ENCODE results near the gene MAP4K4. TPM values are rescaled to one million over a fixed set of nuclear protein-coding genes. Genes with fewer than 3 reads are reported as not detected.

MAP4K4 gene
- total RNA-seq, 1 experiment from 2014 or later: 2.7 TPM

DNA sequence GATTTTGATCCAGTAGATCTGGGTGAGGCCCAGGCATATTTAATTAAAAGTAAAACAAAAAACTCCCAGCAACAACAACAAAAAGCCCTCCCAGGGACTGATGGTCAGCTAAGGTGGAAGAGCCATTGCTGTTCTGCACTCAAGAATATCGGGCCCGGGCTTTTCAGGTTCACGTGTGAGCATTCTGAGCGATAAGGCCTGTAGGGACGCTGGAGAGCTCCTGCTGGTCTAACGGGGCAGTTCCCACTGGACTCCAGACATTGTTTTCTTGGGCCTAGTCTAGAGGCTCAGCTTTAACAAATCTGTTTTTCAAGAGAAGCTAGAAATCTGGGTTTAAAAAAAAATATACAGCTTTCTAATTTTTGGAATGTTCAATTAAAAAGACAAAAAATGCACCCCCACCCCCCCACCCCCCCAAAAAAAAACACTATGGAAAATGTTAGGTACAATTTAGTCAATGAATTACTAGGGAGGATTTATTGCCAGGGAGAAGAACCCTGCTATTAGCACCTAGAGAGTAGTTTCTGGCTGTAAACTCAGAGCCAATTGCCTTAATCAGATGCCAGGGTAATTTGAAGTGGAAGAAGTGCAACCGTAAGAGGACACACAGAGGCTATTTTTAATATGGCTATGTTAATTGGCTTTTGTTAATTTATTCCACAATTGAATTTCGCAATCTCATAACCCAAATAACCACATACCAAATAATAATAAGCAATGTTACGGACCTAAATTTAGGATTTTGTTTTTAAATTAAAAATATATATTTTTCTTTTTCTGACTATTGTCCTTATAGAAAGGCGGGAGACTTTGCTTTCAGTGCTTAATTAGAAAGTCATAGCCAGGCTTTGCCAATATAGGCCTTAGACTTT, 78.9 kb downstream of the MAP4K4 start:
- 0 out of 2 replicates have a peak, but pooled peaks cover 4% of the 10 kb centered on the region for H4K20me1 ChIP-seq (ENCODE audit: insufficient read depth, low read depth, low read length)

DNA sequence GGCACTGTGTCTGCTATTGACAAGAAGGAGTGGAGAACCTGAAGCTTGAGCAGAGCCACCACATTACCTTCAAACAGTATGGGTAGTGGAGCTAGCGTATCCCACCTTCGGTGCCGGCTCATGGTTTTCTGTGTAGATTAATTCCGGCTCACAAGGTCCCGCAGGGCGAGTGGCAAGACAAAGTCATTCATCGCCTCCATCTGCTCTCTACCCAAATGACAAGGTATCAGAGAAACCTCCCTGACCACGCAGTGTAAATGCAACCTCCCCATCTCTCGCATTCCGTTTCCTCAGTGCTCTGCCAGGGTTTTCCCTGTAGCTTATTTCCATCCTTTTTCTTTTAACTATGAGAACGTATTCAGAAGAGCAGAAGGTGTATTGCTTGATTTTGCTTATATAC, 79.8 kb downstream of the MAP4K4 start:
- Histone ChIP-seq H3K9me3 (ENCODE audit: low read length) (no peaks in the 10 kb centered on the region), H3K27ac (ENCODE audit: low read length) (no peak overlapping the region), H3K4me1 (ENCODE audit: low read length) (no peaks in the 10 kb centered on the region; the same call in 1 of the 2 replicates), H3K36me3 (ENCODE audit: insufficient read depth, low read length) (no peaks in the 10 kb centered on the region), H3K4me3 (ENCODE audit: low read length) (no peak overlapping the region), H3K27me3 (ENCODE audit: low read length) (no peaks in the 10 kb centered on the region), H3K9me2 (replicated peaks; ENCODE audit: insufficient read depth, low read length) (no peaks in the 10 kb centered on the region), H3K4me2 (ENCODE audit: low read depth, low read length, poor library complexity, severe bottlenecking) (no peak overlapping the region), H3K9ac (ENCODE audit: low read length) (no peak overlapping the region), H2AFZ (ENCODE audit: low read length) (no peak overlapping the region), H4K20me1 (ENCODE audit: insufficient read depth, low read depth, low read length) (0 out of 2 replicates have a peak, but pooled peaks cover 4% of the 10 kb centered on the region), H3K79me2 (ENCODE audit: low read length) (no peaks in the 10 kb centered on the region)
- no peak for DNase-seq

More for the DNA sequence above, 78.9 kb downstream of the MAP4K4 start:
- H3K79me2 ChIP-seq (ENCODE audit: low read length): no peaks in the 10 kb centered on the region
- H3K27ac ChIP-seq (ENCODE audit: low read length): no peak overlapping the region
- H3K9ac ChIP-seq (ENCODE audit: low read length): no peak overlapping the region
- no peaks in the 10 kb centered on the region for H3K9me2 ChIP-seq (replicated peaks; ENCODE audit: insufficient read depth, low read length)
- H3K4me2 ChIP-seq (ENCODE audit: low read depth, low read length, poor library complexity, severe bottlenecking): no peak overlapping the region
- no peaks in the 10 kb centered on the region for H3K27me3 ChIP-seq (ENCODE audit: low read length)
- H3K36me3 ChIP-seq (ENCODE audit: insufficient read depth, low read length): no peaks in the 10 kb centered on the region
- no peaks in the 10 kb centered on the region for H3K9me3 ChIP-seq (ENCODE audit: low read length)
- H3K4me1 ChIP-seq (ENCODE audit: low read length): no peaks in the 10 kb centered on the region; the same call in 1 of the 2 replicates
- no peak for DNase-seq
- H3K4me3 ChIP-seq (ENCODE audit: low read length): no peak overlapping the region
- no peak overlapping the region for H2AFZ ChIP-seq (ENCODE audit: low read length)

DNA sequence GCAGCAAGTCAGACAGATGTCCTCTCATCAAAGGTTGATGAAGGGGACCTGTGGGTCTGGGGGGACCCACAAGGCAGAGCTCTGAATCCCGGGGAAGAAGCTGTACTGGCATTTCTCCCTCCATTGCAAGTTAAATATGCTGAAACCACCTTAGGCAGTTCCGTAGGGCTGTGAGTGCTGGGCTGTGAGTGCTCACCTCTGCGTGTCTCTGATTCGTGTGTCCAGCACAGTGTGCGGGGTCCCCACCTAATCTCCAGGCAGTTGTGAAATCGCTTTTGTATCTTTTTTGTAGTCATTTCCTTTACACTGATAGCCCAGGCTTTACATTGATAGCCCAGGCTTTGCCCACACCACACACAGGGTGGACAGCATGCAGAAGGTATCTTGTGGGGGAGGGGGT, 80.6 kb downstream of the MAP4K4 start:
- Histone ChIP-seq H3K9me2 (replicated peaks; ENCODE audit: insufficient read depth, low read length) (no peaks in the 10 kb centered on the region), H2AFZ (ENCODE audit: low read length) (no peak overlapping the region), H3K4me1 (ENCODE audit: low read length) (no peaks in the 10 kb centered on the region; the same call in 1 of the 2 replicates), H3K9me3 (ENCODE audit: low read length) (no peaks in the 10 kb centered on the region), H3K27me3 (ENCODE audit: low read length) (no peaks in the 10 kb centered on the region), H3K36me3 (ENCODE audit: insufficient read depth, low read length) (no peaks in the 10 kb centered on the region), H3K27ac (ENCODE audit: low read length) (no peak overlapping the region), H3K9ac (ENCODE audit: low read length) (no peak overlapping the region), H3K79me2 (ENCODE audit: low read length) (no peaks in the 10 kb centered on the region), H3K4me2 (ENCODE audit: low read depth, low read length, poor library complexity, severe bottlenecking) (no peak overlapping the region), H4K20me1 (ENCODE audit: insufficient read depth, low read depth, low read length) (0 out of 2 replicates have a peak, but pooled peaks cover 4% of the 10 kb centered on the region), H3K4me3 (ENCODE audit: low read length) (no peak overlapping the region)
- no peak for DNase-seq

DNA sequence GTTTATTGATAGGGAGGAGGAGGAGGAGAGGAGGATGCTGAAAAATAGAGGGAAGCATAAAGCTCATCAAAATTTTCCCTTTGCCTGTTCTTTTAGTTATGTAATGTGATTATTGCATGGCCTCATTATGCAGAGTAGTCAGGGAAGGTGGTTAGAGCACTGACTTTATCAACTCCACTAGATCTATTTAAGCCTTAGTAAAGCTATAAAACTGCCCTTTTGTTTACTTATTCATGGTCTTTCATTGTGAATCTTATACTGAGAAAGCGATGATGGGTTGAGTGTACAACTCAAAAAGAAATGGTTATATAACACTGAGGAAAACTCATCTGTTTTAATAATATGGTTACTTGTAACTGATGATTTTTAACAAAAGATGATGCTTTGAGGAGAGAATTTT, 81.7 kb downstream of the MAP4K4 start:
- Histone ChIP-seq H3K79me2 (ENCODE audit: low read length) (no peaks in the 10 kb centered on the region), H3K9me2 (replicated peaks; ENCODE audit: insufficient read depth, low read length) (no peaks in the 10 kb centered on the region), H3K9ac (ENCODE audit: low read length) (no peak overlapping the region), H3K27me3 (ENCODE audit: low read length) (no peaks in the 10 kb centered on the region), H3K27ac (ENCODE audit: low read length) (no peak overlapping the region), H4K20me1 (ENCODE audit: insufficient read depth, low read depth, low read length) (0 out of 2 replicates have a peak, but pooled peaks cover 4% of the 10 kb centered on the region), H3K4me1 (ENCODE audit: low read length) (no peaks in the 10 kb centered on the region; the same call in 1 of the 2 replicates), H3K4me3 (ENCODE audit: low read length) (no peak overlapping the region), H3K9me3 (ENCODE audit: low read length) (no peaks in the 10 kb centered on the region), H3K36me3 (ENCODE audit: insufficient read depth, low read length) (no peaks in the 10 kb centered on the region), H3K4me2 (ENCODE audit: low read depth, low read length, poor library complexity, severe bottlenecking) (no peak overlapping the region), H2AFZ (ENCODE audit: low read length) (no peak overlapping the region)
- DNase-seq: no peak

DNA sequence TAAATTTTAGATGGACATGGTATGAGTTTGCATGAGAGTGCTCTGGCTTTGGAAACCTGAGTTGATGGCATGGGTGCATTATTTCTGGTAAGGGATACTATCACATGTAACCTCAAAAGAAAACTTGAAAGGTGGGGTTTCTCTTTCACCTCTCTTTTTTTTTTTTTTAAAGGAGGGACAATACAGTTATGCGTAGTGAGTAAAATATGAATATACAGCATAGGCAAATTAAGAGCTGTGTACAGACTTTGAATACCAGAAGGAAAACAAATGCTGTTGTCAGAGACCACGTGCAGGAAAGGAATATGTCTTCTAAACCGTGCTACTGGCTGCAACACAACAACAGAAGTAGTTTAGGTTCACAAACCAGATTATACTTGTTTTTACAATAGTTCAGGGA, 82.1 kb downstream of the MAP4K4 start:
- Histone ChIP-seq H3K4me2 (ENCODE audit: low read depth, low read length, poor library complexity, severe bottlenecking) (no peak overlapping the region), H3K4me1 (ENCODE audit: low read length) (no peaks in the 10 kb centered on the region; the same call in 1 of the 2 replicates)

DNA sequence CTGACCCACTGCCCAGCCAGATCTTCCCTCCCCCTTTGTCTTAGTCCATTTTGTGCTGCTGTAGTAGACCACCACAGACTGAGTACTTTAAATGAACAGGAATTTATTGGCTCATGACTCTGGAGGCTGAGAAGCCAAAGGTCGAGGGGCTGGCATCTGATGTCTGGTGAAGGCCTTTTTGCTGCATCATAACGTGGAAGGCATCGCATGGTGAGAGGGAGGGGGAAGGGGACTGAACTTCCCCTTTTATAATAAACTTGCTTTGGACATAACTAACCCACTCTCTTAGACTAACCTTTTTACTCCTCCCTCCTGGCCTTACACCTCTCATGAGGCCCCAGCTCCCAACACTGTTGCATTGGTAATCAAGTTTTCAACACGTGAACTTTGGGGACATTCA, 83.8 kb downstream of the MAP4K4 start:
- H3K27ac ChIP-seq (ENCODE audit: low read length): no peak overlapping the region

More for the DNA sequence above, 82.1 kb downstream of the MAP4K4 start:
- no peaks in the 10 kb centered on the region for H3K9me2 ChIP-seq (replicated peaks; ENCODE audit: insufficient read depth, low read length)
- 0 out of 2 replicates have a peak, but pooled peaks cover 4% of the 10 kb centered on the region for H4K20me1 ChIP-seq (ENCODE audit: insufficient read depth, low read depth, low read length)
- no peak for DNase-seq
- H3K36me3 ChIP-seq (ENCODE audit: insufficient read depth, low read length): no peaks in the 10 kb centered on the region
- no peaks in the 10 kb centered on the region for H3K27me3 ChIP-seq (ENCODE audit: low read length)
- no peaks in the 10 kb centered on the region for H3K9me3 ChIP-seq (ENCODE audit: low read length)
- no peak overlapping the region for H2AFZ ChIP-seq (ENCODE audit: low read length)
- H3K4me3 ChIP-seq (ENCODE audit: low read length): no peak overlapping the region
- no peaks in the 10 kb centered on the region for H3K79me2 ChIP-seq (ENCODE audit: low read length)
- H3K9ac ChIP-seq (ENCODE audit: low read length): no peak overlapping the region
- H3K27ac ChIP-seq (ENCODE audit: low read length): no peak overlapping the region

DNA sequence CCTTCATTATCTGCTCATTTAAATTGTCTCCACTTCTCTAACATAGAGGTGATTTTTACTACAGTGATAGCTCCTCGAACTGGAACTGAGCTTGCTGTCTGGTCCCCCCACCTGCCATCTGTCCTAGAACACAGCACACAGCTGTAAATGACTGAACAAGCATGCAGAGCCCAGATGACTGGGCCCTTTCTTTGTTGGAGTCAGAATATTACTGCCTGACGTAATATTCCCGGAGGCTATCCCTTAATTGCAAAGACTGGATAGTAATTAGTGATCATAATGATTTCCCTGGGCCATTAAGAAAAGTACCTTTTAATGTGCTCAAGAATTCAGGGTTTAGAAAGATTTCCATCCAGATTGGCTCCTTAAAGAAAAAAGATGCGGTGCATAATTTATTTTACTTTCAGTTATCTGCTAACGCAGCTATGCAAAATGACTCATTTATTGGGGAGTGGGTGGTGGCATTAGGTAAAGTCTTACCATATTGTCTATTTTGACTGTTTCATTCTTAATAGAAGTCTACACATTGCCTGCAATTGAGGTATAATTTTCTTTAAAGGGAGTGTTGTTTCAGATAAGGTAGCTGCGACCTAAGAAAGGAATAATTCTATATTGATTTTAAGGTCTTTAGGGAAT, 84.4 kb downstream of the MAP4K4 start:
- H3K4me2 ChIP-seq (ENCODE audit: low read depth, low read length, poor library complexity, severe bottlenecking): no peak overlapping the region

More for the DNA sequence above, 83.8 kb downstream of the MAP4K4 start:
- H3K79me2 ChIP-seq (ENCODE audit: low read length): no peaks in the 10 kb centered on the region
- 0 out of 2 replicates have a peak, but pooled peaks cover 4% of the 10 kb centered on the region for H4K20me1 ChIP-seq (ENCODE audit: insufficient read depth, low read depth, low read length)
- no peak overlapping the region for H3K4me2 ChIP-seq (ENCODE audit: low read depth, low read length, poor library complexity, severe bottlenecking)
- no peak overlapping the region for H3K9ac ChIP-seq (ENCODE audit: low read length)
- H3K4me1 ChIP-seq (ENCODE audit: low read length): no peaks in the 10 kb centered on the region; the same call in 1 of the 2 replicates
- H3K27me3 ChIP-seq (ENCODE audit: low read length): no peaks in the 10 kb centered on the region
- no peak for DNase-seq
- no peaks in the 10 kb centered on the region for H3K9me2 ChIP-seq (replicated peaks; ENCODE audit: insufficient read depth, low read length)
- no peaks in the 10 kb centered on the region for H3K9me3 ChIP-seq (ENCODE audit: low read length)
- H3K36me3 ChIP-seq (ENCODE audit: insufficient read depth, low read length): no peaks in the 10 kb centered on the region
- no peak overlapping the region for H3K4me3 ChIP-seq (ENCODE audit: low read length)
- H2AFZ ChIP-seq (ENCODE audit: low read length): no peak overlapping the region

DNA sequence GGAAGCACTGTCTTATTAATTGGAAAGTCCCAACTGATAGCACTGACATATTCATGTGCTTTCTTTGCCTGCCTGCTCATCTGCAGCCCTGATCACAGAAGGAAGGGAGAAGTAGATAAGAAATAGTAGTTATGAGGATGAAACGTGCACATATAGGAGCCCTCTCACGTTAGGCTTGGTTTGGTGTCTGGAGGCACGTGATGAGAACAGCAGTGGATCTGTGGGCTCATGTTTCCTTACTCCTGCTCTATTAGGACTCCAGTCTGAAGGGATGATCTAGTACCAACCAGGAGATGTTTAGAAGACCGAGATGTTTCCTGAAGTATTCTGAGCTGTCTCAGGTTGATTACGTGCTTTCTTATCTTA, 84.9 kb downstream of the MAP4K4 start:
- Histone ChIP-seq H3K9me2 (replicated peaks; ENCODE audit: insufficient read depth, low read length) (no peaks in the 10 kb centered on the region), H3K27ac (ENCODE audit: low read length) (no peak overlapping the region), H3K9me3 (ENCODE audit: low read length) (no peaks in the 10 kb centered on the region), H4K20me1 (ENCODE audit: insufficient read depth, low read depth, low read length) (no peaks in the 10 kb centered on the region), H3K4me3 (ENCODE audit: low read length) (no peak overlapping the region), H3K9ac (ENCODE audit: low read length) (no peak overlapping the region), H3K79me2 (ENCODE audit: low read length) (no peaks in the 10 kb centered on the region), H3K4me2 (ENCODE audit: low read depth, low read length, poor library complexity, severe bottlenecking) (no peak overlapping the region), H3K36me3 (ENCODE audit: insufficient read depth, low read length) (no peaks in the 10 kb centered on the region), H3K4me1 (ENCODE audit: low read length) (no peaks in the 10 kb centered on the region; the same call in 1 of the 2 replicates), H2AFZ (ENCODE audit: low read length) (no peak overlapping the region), H3K27me3 (ENCODE audit: low read length) (no peaks in the 10 kb centered on the region)
- no peak for DNase-seq

More for the DNA sequence above, 84.4 kb downstream of the MAP4K4 start:
- Histone ChIP-seq H3K4me3 (ENCODE audit: low read length) (no peak overlapping the region), H3K9ac (ENCODE audit: low read length) (no peak overlapping the region), H3K9me3 (ENCODE audit: low read length) (no peaks in the 10 kb centered on the region), H4K20me1 (ENCODE audit: insufficient read depth, low read depth, low read length) (0 out of 2 replicates have a peak, but pooled peaks cover 3% of the 10 kb centered on the region), H3K79me2 (ENCODE audit: low read length) (no peaks in the 10 kb centered on the region), H2AFZ (ENCODE audit: low read length) (no peak overlapping the region), H3K27ac (ENCODE audit: low read length) (no peak overlapping the region), H3K27me3 (ENCODE audit: low read length) (no peaks in the 10 kb centered on the region), H3K36me3 (ENCODE audit: insufficient read depth, low read length) (no peaks in the 10 kb centered on the region), H3K4me1 (ENCODE audit: low read length) (no peaks in the 10 kb centered on the region; the same call in 1 of the 2 replicates), H3K9me2 (replicated peaks; ENCODE audit: insufficient read depth, low read length) (no peaks in the 10 kb centered on the region)
- DNase-seq: no peak
